ENCODE measurements around the gene CDK5. TPM values are rescaled to one million over a fixed set of nuclear protein-coding genes. Genes with fewer than 3 reads are reported as not detected.
"Not testable (repeated sequence)": the region's sequence is repeated elsewhere in the genome, so short reads cannot be mapped to it uniquely, and the experiment has no call there.

CDK5 gene
- total RNA-seq, 2 donors from 2014 or later: 13.1 to 18.5 TPM

DNA sequence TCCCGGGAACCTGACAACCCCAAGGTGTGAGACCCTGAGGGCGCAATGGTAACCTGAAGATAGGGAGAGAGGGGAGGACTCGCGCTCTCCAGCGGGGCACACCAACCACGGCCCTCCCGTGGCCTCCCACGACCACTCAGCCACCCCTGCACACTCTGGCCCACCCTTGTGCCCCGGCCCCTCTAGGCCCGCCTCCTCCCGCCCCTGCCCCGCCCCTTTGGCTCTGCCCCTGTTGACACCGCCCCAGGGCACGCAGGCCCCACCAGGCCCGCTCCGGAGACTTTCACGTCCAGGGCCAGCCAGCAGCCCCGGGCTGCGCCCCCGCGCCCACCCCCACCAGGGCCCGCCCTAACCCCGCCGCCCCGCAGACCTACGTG lies 44.4 kb downstream of the CDK5 start:
- Histone ChIP-seq H3K4me3 (peak overlapping the region; percentile 3 to 8), H3K9me3 (no peaks in the 10 kb centered on the region), H3K36me3 (no peaks in the 10 kb centered on the region), H3K27ac (no peak overlapping the region), H3K4me1 (replicated peaks) (peaks cover 4% of the 10 kb centered on the region), H3K27me3 (replicated peaks; ENCODE audit: insufficient read depth) (peaks cover 6% of the 10 kb centered on the region)
- DNase-seq (ENCODE audit: low spot score): no peak
- intact Hi-C loops (cut with DNase I): no loop called here
- TF ChIP-seq POLR2AphosphoS5 (IDR thresholded peaks at IDR 0.05) (no peak), POLR2A (IDR thresholded peaks at IDR 0.05) (no peak)
- TF ChIP-seq, protein P1, sequence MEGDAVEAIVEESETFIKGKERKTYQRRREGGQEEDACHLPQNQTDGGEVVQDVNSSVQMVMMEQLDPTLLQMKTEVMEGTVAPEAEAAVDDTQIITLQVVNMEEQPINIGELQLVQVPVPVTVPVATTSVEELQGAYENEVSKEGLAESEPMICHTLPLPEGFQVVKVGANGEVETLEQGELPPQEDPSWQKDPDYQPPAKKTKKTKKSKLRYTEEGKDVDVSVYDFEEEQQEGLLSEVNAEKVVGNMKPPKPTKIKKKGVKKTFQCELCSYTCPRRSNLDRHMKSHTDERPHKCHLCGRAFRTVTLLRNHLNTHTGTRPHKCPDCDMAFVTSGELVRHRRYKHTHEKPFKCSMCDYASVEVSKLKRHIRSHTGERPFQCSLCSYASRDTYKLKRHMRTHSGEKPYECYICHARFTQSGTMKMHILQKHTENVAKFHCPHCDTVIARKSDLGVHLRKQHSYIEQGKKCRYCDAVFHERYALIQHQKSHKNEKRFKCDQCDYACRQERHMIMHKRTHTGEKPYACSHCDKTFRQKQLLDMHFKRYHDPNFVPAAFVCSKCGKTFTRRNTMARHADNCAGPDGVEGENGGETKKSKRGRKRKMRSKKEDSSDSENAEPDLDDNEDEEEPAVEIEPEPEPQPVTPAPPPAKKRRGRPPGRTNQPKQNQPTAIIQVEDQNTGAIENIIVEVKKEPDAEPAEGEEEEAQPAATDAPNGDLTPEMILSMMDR (IDR thresholded peaks at IDR 0.05): no peak
- WGBS: 19% methylated on average over 17 of the region's 26 CpGs

DNA sequence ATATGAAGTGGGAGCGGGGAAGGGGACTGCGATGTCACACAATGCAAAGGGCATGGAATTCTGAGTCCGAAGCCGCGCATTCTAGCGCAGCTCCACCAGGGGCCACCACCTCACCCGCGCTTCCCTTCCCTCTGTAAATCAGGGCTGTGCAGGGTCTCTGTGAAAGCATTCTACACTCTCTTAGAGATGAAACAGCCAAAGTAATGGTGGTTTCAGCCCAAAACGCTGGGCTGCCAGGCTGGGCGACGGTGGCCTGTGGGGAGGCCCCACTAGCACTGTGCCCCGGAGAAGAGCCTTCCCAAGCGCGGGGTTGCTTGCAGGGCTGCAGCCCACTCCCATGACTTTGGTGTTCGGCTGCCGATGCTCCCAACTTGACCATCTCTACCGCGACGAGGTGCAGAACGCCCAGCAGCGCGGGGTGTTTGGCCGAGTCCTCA lies 44.8 kb downstream of the CDK5 start:
- DNase-seq (ENCODE audit: low spot score): no peak
- no peaks in the 10 kb centered on the region for H3K4me1 ChIP-seq (replicated peaks)
- no peaks in the 10 kb centered on the region for H3K9me3 ChIP-seq
- intact Hi-C loops (cut with DNase I): no loop called here
- no peak overlapping the region for H3K27ac ChIP-seq
- 31% methylated on average over 23 of the region's 23 CpGs for WGBS
- H3K27me3 ChIP-seq (replicated peaks; ENCODE audit: insufficient read depth): peaks cover 6% of the 10 kb centered on the region
- TF ChIP-seq, protein P1 (IDR thresholded peaks at IDR 0.05): peak in 2 of 4 experiments; percentile 29 to 54
- no peak for TF ChIP-seq POLR2AphosphoS5 (IDR thresholded peaks at IDR 0.05)
- H3K4me3 ChIP-seq: no peak overlapping the region
- H3K36me3 ChIP-seq: no peaks in the 10 kb centered on the region

GRCh38 chr7:151012031-151012692 lies 45.5 kb downstream of the CDK5 start:
- 81% methylated on average over 6 of the region's 6 CpGs for WGBS
- intact Hi-C loops (cut with DNase I): no loop called here
- H3K27me3 ChIP-seq (replicated peaks; ENCODE audit: insufficient read depth): peaks cover 6% of the 10 kb centered on the region

DNA sequence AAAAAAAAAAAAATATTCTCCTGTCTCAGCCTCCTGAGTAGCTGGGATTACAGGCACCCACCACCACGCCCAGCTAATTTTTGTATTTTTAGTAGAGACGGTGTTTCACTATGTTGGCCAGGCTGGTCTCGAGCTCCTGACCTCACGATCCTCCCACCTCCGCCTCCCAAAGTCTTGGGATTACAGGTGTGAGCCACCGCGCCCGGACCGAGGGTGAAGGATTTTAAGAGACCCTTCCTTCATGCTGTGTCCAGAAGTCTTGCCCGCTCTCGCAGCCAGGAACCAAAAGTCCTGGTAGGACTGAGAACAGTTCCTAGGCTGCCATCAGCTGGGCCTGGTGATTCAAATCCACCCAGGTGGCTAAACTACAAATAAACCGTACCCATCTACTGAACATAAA lies 46.1 kb downstream of the CDK5 start:
- H3K4me1 ChIP-seq (replicated peaks); H3K36me3 ChIP-seq; DNase-seq (ENCODE audit: low spot score); H3K4me3 ChIP-seq; H3K9me3 ChIP-seq; H3K27ac ChIP-seq; intact Hi-C loops (cut with DNase I); H3K27me3 ChIP-seq (replicated peaks; ENCODE audit: insufficient read depth): not testable (repeated sequence)
- WGBS: 87% methylated on average over 12 of the region's 12 CpGs

More at GRCh38 chr7:151012031-151012692, 45.5 kb downstream of the CDK5 start:
- no peak overlapping the region for H3K4me3 ChIP-seq
- no peak for DNase-seq (ENCODE audit: low spot score)
- no peak overlapping the region for H3K27ac ChIP-seq
- no peaks in the 10 kb centered on the region for H3K4me1 ChIP-seq (replicated peaks)
- H3K36me3 ChIP-seq: no peaks in the 10 kb centered on the region
- TF ChIP-seq POLR2AphosphoS5 (IDR thresholded peaks at IDR 0.05) (no peak), POLR2A (IDR thresholded peaks at IDR 0.05) (no peak)
- TF ChIP-seq, protein P1 (IDR thresholded peaks at IDR 0.05): no peak
- no peaks in the 10 kb centered on the region for H3K9me3 ChIP-seq

DNA sequence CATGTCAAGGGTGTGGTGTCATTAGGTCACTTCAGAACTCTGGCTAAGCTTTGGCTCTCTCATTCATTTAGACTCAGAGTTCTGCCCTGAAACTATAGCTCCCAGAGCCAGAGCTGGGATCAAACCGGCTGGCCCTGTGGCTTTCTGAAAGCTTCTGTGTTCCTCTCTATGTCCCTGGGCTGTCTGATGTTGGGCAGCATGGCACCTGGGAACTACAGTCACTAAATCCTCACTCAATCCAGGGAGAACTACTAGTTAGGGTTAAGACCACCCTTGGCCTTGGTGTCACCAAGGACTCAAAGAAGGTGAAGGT lies 46.6 kb downstream of the CDK5 start:
- intact Hi-C loops (cut with DNase I): no loop called here
- TF ChIP-seq POLR2A (IDR thresholded peaks at IDR 0.05) (no peak), POLR2AphosphoS5 (IDR thresholded peaks at IDR 0.05) (no peak)
- TF ChIP-seq, protein P1 (IDR thresholded peaks at IDR 0.05): no peak
- H3K36me3 ChIP-seq: no peaks in the 10 kb centered on the region
- H3K27me3 ChIP-seq (replicated peaks; ENCODE audit: insufficient read depth): peaks cover 6% of the 10 kb centered on the region
- H3K27ac ChIP-seq: no peak overlapping the region
- 67% methylated on average over 1 of the region's 1 CpG for WGBS
- H3K9me3 ChIP-seq: no peaks in the 10 kb centered on the region
- no peak for DNase-seq (ENCODE audit: low spot score)
- no peak overlapping the region for H3K4me3 ChIP-seq
- no peaks in the 10 kb centered on the region for H3K4me1 ChIP-seq (replicated peaks)

Data from prostate gland (tissue), 2 donors.